Thoracic aorta (tissue), 2 donors: ENCODE results near the gene COL4A6. TPM values are rescaled to one million over a fixed set of nuclear protein-coding genes. Genes with fewer than 3 reads are reported as not detected.

Experiments used
- ATAC-seq: fragments of 150-250 bp; one replicate; pipeline ENCODE4 v1.8.0; 2017; ENCODE audit warnings: low read depth; ENCODE audit not compliant: insufficient number of reproducible peaks, low FRiP score
- DNase-seq: peaks from one replicate; pipeline ENCODE4 v3.0.0-alpha.2; 2020; ENCODE audit warnings: low spot score
- H3K27ac ChIP-seq, 2 donors: fragments of 200-600 bp; sonication (generic); 1 replicate in 1 of 2; 2 replicates in 1 of 2; pipeline ENCODE4 v1.5.1; 2016; ENCODE audit warnings: mild to moderate bottlenecking in 2 of 2, moderate library complexity in 2 of 2
- H3K27me3 ChIP-seq: fragments of 200-600 bp; sonication (generic); replicated peaks from 2 replicates; pipeline ENCODE4 v1.6.0; 2016; ENCODE audit warnings: mild to moderate bottlenecking; ENCODE audit not compliant: insufficient read depth
- H3K36me3 ChIP-seq: fragments of 200-600 bp; sonication (generic); one replicate; pipeline ENCODE4 v1.5.1; 2016
- H3K4me1 ChIP-seq, 2 donors: fragments of 200-600 bp; sonication (generic); 1 replicate in 1 of 2; 2 replicates in 1 of 2; pipeline versions ENCODE4 v1.5.1 to v1.6.0; 2016; ENCODE audit warnings: low read depth in 2 of 2, mild to moderate bottlenecking in 1 of 2; ENCODE audit not compliant: control insufficient read depth in 1 of 2
- H3K4me3 ChIP-seq: fragments of 200-600 bp; sonication (generic); 2 replicates; pipeline ENCODE4 v1.5.1; 2016; ENCODE audit warnings: mild to moderate bottlenecking
- H3K9me3 ChIP-seq: fragments of 200-600 bp; sonication (generic); 2 replicates; pipeline ENCODE4 v1.5.1; 2016
- total RNA-seq, 2 donors: library from RNA; depleted of rRNA; stranded (reverse); fragments of >200 nt; gene quantifications; one replicate each; pipeline versions ENCODE4 v1.1.0 to v1.2.3, GENCODE V29; 2016
- TF ChIP-seq, protein P1 (sequence below): fragments of 200-600 bp; sonication (generic); IDR thresholded peaks from one replicate; pipeline ENCODE4 v1.5.1; 2019; ENCODE audit warnings: antibody characterized with exemption

COL4A6 gene
- total RNA-seq, 2 donors from 2014 or later: 1.3 to 2.2 TPM

DNA sequence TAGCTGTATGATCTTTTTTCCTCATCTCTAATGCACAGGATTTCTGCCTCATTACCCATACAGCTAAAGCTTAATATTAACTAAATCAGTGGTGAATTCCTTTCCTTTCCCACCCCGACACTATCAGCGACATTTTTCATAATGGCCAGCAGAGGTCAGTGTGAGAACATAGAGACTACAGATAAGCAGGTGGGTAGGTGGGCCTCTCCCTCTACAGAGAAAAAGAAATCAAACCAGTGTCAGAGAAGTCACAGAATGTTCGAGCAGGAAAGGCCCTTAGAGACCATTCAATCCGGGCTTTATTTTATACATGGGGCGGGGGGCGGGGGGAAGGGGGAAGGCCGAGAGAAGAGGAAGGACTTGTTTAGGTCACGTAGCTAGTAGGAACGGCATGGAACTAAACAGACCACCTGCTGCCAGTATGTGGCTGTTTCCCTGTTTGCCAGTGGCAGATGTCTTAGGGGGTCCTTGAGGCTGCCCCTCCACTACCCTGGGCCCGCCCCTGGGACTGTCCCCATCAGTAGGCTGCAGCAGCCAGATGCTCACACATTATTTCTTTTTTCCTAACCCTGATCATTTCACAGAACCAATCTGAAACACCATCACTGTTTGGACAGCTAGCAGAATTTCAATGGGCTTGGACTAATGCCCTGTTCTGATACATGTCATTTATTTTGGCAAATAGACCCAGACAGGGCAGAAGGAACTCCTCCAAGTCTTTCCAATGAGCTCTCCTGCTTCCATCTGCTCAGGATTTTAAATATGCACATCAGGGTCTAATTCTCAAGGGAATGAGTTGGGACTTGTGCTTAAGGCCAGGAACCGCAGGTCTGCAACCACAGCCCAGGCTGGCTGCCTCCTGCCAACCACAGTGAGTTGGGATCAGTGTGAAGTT is 213.2 kb downstream of the COL4A6 start:
- H3K4me1 ChIP-seq: peaks cover 0 to 24% of the 10 kb centered on the region in 2 donors

DNA sequence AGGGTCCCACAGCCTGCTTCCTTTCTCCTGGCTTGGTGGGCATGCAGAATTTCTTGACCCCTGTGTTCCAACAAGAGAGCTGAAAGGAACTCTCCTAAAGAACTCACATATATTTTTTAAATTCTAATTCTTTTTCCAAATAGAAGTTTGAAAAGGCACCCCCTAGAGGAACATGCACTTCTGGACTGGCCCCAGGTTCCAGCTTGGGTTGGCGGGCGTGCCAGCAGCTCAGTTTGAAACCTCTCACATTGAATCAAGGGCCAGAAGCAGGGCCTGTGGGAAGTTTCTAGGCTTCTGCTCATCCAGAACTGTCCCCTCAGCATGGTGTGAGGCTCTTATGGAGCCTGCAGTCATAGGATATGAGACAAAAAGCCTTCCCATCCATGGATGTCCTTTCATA is 214.0 kb downstream of the COL4A6 start:
- H3K4me3 ChIP-seq: no peak overlapping the region
- no peaks in the 10 kb centered on the region for H3K36me3 ChIP-seq
- DNase-seq (no peak), ATAC-seq (no peak)
- TF ChIP-seq, protein P1, sequence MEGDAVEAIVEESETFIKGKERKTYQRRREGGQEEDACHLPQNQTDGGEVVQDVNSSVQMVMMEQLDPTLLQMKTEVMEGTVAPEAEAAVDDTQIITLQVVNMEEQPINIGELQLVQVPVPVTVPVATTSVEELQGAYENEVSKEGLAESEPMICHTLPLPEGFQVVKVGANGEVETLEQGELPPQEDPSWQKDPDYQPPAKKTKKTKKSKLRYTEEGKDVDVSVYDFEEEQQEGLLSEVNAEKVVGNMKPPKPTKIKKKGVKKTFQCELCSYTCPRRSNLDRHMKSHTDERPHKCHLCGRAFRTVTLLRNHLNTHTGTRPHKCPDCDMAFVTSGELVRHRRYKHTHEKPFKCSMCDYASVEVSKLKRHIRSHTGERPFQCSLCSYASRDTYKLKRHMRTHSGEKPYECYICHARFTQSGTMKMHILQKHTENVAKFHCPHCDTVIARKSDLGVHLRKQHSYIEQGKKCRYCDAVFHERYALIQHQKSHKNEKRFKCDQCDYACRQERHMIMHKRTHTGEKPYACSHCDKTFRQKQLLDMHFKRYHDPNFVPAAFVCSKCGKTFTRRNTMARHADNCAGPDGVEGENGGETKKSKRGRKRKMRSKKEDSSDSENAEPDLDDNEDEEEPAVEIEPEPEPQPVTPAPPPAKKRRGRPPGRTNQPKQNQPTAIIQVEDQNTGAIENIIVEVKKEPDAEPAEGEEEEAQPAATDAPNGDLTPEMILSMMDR: no peak
- peaks cover 0 to 24% of the 10 kb centered on the region in 2 donors for H3K4me1 ChIP-seq
- H3K27me3 ChIP-seq: no peaks in the 10 kb centered on the region
- no peak overlapping the region for H3K27ac ChIP-seq
- H3K9me3 ChIP-seq: no peaks in the 10 kb centered on the region

More for the DNA sequence above, 213.2 kb downstream of the COL4A6 start:
- TF ChIP-seq, protein P1: peak; percentile 45
- H3K4me3 ChIP-seq: peak overlapping the region; percentile 14
- ATAC-seq (no peak), DNase-seq (no peak)
- H3K36me3 ChIP-seq: no peaks in the 10 kb centered on the region
- H3K9me3 ChIP-seq: no peaks in the 10 kb centered on the region
- H3K27ac ChIP-seq: no peak overlapping the region
- H3K27me3 ChIP-seq: no peaks in the 10 kb centered on the region

GRCh38 chrX:108223585-108223984 is 214.6 kb downstream of the COL4A6 start:
- H3K9me3 ChIP-seq: no peaks in the 10 kb centered on the region
- ATAC-seq: no peak
- no peak for DNase-seq
- H3K27ac ChIP-seq: no peak overlapping the region
- H3K36me3 ChIP-seq: no peaks in the 10 kb centered on the region
- H3K4me3 ChIP-seq: no peak overlapping the region
- TF ChIP-seq, protein P1: no peak
- no peaks in the 10 kb centered on the region for H3K27me3 ChIP-seq
- peaks cover 0 to 24% of the 10 kb centered on the region in 2 donors for H3K4me1 ChIP-seq

- no peaks in the 10 kb centered on the region for H3K9me3 ChIP-seq
- H3K36me3 ChIP-seq: no peaks in the 10 kb centered on the region
- no peak for ATAC-seq
- no peak overlapping the region for H3K4me3 ChIP-seq
- H3K4me1 ChIP-seq: peaks cover 0 to 24% of the 10 kb centered on the region in 2 donors
- DNase-seq: no peak
- TF ChIP-seq, protein P1: no peak
- no peaks in the 10 kb centered on the region for H3K27me3 ChIP-seq
- peak overlapping the region in 1 of 2 donors; percentile 28 for H3K27ac ChIP-seq
Observed at GRCh38 chrX:108221301-108221864, 216.8 kb downstream of the COL4A6 start.

DNA sequence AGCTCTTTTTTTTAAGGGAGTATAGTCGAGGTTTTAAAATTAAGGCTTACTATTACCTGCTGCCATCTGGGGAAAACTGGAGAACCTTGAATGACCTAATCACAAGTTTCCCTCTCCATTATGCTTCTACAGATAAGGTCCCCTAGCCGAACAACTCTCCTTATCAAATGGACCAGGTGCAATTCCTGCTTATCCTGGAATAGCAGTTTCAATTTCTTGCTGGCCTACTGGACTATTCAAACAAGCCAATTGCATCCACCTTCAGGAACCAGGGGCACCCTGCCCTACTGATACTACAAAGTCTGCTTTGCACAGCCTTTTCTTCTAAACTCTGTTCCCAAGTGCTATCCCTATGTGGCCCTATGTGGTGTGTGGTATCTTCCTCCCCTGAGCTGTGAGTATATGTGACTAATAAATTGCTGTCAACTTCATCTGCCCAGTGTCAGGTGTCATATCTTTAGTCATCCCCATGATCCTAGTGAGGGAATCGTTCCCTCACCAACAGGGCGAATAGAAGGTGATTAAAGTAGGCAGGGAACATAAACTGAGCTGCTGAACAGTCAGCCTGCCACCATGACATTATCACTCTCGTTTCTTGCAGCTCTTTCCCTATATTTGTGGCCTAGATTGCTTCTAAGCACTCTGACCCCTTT is 218.1 kb downstream of the COL4A6 start:
- Histone ChIP-seq H3K4me3 (no peak overlapping the region), H3K27me3 (no peaks in the 10 kb centered on the region), H3K4me1 (peaks cover 0 to 24% of the 10 kb centered on the region in 2 donors), H3K36me3 (no peaks in the 10 kb centered on the region), H3K9me3 (no peaks in the 10 kb centered on the region), H3K27ac (no peak overlapping the region)
- ATAC-seq (no peak), DNase-seq (no peak)
- TF ChIP-seq, protein P1: no peak
